Measurements from ENCODE around the gene AHRR. TPM values are rescaled to one million over a fixed set of nuclear protein-coding genes. Genes with fewer than 3 reads are reported as not detected.
"Not testable (repeated sequence)": the region's sequence is repeated elsewhere in the genome, so short reads cannot be mapped to it uniquely, and the experiment has no call there.

The AHRR gene
- total RNA-seq, 1 donor from 2014 or later: 1.4 TPM

DNA sequence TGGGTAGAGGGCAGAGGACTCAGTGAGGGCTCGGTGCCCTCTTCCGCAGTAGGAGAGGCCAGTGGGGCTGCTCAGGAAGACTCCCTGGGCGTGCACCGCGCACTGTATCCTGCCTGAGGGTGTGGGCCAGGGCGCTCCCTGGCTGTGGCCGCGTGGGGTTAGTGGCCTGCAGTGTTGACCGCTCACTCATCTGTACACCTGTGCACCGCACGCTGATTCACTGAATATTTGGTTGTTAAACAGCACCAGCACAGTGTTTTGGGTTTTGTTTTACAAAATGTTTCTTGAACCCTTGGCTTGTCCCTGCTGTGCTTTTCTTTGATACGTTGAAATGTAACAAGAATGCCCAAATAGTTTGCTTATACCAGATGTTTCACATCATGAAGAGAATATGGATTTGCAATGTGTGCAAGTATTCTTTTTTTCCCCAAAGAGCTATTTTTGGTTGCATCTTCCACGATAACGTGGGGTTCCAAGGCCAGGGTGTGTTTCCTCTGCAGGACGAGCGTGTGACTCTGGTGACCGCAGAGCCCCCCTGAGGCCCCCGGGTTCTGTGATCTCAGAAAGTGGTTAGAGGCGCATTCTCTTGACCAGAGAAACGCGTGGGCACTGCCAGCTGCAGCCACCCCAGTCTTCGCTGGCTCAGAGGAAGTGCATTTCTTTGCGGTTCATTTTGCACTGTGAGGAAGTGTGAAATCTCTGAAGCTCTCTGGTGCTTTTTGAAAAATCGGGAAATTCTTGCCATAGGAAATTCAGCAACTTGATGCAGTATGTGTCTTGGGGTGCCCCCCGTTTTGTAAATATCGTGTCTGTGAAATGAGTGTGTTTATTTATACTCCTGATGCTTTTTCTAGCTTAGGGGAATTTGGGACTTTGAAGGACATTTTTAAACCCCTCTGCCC, 46.9 kb downstream of the AHRR start:
- DNase-seq: no peak

DNA sequence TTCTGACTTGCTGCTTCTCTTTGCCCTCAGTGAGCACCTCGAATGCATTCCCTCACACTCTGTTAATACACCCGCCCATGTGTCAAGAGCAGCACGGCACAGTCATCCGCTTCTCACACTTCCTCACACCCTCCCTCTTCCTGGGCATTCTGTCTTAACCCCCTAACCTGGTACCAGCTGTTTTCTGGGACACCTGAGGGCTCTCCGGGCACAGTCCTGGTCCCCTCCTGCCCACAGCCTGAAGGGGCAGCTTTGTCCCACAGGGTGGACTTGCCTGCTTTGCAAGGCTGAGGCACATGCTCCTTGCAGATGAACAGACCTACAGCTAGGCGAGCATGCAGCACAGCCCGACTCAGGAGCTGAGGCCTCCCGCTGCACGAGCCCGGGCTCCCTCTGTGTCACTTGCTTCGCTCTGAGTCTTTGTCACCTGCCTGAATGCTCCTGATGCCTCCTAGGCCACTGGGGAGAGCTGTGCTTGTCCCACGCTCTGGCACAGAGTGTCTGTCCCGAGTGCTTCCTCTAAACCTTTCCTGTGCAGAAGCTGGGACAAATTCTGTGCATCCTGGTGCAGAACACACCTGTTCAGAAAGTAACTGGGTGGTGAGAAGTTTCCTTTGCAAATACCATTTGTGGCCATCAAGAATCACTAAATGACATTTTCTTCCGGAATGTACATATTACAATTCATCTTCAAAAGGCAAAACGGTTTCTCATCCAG, 47.8 kb downstream of the AHRR start:
- DNase-seq: no peak

DNA sequence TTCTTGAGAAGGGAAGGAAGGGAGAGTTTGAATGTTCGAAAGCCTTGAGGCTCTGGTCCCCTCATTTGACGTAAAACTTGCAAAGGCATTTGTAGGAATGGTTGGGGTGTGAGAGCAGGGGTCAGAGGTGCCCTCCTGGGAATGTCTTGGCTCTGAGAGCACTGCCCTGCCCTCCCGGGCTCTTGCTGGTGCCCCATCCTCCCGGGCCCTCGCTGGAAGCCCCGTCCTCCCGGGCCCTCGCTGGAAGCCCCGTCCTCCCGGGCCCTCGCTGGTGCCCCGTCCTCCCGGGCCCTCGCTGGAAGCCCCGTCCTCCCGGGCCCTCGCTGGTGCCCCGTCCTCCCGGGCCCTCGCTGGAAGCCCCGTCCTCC, 48.3 kb downstream of the AHRR start:
- not testable (repeated sequence) for DNase-seq

DNA sequence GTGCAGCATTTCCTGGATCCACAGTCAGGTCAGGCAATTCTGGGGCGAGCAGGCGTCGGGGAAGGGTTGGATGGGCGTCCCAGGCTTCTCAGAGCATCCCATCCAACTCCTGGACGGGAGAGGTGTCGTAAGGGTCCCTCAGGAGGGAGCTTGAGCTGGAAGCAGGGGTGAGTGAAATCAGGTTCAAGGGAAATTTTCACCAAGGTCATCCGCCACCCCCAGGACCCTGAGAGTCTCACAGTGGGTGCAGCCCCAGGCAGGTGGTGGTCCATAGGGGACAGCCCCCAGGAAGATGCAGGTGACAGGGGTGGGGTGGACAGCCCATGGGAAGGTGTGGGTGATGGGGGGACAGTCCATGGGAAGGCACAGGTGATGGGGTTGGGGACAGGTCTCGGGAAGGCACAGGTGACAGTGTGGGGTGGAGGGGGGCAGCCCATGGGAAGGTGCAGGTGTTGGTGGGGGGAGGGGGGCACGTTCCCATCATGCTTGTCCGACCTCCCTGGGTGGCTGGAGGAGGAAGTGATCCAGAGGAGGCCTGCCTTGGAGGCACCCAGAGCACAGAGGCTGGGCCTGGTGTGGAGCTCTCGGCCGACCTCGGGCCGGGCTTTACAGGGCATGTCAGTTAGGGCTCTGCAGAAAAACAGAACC, 48.9 kb downstream of the AHRR start:
- DNase-seq: no peak

DNA sequence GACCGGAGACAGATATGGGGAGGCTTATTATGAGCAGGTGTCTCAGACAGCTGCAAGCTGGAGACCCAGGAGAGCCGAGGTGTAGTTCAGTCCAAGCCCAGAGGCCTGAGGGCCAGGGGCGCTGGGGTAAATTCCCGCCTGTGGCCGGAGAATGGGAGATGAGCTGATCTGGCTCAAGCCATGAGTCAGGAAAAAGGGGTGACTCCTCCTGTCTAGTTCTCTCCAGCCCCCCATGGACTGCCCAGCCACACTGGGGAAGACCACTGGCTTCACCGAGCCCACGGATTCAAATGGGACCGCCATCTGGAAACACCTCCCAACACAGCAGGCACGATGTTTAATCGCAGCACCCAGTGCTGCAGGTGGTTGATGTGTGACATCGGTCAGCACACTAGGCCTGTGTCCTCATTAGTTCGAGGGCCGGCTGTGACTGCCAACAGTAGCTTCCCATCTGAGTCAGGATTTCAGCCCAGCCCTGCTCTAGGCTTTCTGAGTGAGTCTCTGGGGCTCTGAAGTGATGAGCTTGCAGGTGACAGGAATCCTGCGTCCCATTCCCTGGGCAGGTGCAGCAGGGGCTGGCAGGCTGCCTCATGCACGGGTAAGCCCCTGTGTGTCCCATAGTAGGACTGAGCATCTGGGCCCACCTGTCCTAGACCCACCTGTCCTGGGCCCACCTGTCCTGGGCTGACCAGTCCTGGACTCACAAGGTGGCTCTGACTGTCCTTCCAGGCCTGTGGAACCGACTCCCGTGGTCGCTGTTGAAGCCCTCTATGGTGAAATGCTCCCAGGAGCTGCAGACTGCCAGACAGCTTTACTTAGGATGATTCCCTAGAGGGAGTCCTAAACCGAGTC, 49.7 kb downstream of the AHRR start:
- DNase-seq: no peak

DNA sequence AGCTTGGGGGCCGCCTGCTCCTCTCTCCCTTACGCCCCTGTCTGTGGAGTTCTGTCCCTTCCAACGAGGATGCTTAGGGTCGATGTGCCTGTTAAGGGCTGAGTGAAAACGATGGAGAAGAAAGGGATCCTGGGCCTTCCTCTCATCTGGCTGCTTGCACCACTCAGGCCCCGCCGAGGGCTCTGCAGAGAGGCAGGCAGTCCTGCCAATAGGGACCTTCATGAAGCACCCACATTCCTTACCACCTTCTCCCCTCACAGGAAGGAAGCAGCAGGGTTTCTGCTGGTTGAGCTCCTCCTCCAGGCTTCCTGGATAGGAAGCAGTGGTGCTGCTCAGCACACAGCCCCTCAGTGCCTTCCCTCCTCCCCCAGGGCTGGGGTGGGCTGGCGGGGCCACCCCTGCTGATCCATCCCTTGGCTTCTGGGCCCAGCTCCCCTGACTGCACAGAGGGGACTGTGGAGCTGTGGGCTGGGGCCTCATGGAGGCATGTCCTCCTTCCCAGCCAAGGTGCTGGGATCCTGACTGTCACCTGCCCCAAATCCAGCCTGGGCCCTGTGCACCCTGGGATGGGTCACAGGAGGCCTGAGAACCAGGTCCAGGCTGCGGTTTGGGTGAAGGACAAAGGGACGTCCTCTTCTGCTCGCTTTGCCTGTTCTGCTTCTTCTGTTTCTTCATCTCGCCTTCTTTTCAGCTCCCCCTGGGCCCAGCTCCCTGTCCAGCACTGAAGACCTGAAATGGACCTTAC, 50.5 kb downstream of the AHRR start:
- DNase-seq: no peak

DNA sequence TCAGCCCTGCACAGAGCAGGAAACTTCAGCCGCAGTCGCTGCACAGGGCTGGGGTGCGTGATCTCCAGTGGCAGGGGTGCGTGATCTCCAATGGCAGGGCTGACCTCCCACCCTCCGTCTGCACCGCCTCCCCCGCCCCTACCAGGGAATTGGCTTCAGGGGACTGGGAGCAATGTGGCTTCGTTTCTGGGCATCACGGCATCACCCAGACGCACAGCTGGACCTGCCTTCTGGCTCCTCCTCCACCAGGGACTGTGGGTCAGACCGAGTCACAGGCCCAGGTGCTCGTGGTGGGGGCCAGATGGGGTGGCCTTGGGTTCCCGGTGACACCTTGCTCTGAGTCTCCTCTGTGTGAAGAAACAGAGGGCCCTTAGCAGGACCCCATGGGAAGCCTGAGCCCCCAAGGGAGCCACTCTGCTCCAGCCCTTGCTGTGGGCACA, 51.1 kb downstream of the AHRR start:
- DNase-seq: no peak

DNA sequence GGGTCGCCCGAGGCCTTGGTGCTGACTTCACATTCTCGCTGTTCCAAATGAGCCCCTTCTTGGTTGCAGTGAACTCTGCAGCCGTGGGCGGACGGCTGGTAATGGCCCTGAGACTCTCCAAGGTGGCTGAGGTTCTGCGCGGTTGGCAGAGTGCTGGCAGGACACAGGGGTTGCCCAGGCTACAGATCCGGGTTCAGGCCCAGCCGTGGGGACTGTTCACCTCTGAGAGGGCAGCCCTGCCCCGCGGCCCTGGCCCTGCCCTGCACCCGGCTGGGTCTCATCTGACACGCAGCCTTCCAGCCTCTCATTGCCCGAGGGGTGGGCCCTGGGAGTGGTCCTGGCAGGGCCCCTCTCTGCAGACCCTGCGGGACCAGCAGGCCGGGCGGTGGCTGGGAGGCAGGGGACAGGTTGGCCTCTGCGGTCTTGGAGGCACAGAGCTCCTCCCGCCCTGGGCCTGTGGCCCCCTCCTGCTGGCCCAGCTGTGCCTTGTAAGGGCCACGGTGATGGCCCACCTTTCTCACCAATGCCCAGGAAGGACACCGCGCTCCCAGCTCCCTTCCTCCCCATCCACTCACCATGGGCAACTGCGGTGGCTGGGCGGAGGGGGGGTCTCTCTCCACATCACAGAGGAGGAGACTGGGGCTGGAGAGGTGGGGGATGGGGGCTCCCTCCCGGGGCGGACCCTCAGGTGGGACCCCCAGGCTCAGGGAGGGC, 51.6 kb downstream of the AHRR start:
- no peak for DNase-seq

DNA sequence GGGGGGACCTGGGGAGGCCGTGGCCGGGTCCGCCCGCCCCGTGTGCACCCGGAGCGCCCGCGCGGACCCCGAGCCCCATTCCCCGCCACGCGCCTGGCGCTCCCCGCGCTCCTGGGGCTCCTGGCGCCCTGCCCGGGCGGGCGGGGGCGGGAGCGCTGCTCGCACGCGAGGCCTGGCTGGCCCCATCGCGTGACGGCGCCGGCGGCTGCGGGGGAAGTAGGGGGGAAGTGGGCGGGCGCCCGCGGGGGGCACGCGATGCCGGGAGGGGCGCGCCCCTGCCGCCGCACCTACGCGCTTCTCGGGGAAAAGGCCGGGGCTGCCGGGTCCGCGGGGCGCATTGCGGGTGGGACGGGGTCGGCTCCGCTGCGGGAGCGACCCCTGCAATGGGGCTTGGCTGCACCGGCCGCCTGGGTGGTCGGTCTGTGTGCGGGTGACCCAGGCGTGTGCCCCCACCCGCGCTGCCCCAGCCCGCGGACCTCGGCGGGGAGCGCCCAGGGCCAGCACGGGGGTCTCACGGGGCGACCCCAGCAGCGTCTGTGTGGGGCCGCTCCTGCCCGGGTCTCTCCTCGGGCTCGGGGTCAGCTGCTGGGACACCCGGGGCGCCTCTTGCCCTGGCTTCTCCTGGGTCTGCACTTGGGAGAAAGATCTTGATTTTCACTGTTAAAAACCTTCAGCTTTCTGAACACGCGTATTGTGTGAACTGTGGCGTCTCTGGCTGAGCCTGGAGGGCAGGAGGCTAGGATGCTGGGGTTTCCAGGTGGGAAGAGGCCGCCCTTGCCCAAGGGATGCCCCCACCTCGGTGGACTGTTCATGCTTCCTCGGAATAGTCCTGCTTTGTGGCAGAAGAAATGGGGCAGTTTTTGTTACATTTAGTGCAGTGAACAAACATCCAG, 52.4 kb downstream of the AHRR start:
- DNase-seq: no peak

DNA sequence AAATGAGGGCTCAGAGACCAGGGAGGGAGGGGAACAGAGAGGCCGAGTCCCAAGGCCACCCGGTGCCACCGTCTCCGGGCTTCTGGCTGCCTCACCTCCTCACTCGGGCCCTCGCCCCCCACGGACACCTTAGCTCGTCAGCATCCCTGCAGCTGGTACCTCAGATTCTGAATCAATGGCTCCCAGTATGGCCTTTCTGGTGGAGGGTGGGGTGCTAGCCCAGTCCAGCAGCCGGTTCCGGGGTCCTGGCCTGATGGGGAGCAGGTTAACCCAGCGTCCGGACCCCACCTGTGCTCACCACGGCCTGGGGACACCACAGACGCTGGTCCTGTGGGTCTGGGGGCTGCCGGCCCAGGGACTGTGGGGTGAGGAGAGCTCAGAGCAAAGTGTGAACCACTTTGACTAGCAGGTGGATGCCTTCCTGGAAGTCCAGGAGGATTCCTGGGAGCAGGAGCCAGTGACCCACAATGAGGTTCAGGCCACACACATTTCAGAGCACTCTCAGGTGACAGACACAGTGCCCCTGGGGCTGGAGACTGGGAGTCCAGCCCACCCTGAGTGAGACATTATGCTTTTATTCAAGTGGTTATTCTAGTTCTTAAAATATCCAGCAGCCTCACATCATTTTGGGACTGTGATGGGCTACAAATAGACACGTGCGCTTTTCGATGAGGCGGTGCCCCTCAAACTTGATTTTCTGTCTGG, 53.3 kb downstream of the AHRR start:
- no peak for DNase-seq

DNA sequence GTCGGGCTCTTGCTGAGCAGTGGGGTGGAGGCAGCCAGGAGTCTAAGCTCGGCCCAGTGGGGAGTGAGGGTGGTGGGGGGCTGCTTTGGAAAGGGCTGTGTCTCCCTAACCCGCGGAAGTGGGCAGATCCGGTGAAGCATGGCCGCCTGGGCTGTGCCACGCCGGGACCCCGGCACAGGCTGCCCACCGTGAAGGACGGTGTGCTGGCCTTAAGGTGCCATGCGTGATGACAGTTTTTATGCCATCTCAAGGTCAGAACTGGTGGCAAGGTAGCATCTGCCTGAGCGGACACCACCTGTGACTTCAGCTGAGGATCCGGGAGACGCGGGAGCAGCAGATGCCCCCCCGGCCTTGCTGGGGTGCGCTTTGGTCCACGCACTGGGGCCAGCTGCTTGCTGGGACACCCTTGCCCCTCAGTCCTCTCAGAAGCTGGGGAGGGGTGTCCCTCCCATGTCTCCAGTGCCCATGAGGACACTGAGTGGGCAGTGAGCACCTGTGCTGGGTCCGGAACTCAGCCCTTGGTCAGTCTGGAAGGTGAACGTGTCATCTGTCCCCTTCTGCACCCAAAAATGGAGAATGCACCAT, 53.9 kb downstream of the AHRR start:
- no peak for DNase-seq

DNA sequence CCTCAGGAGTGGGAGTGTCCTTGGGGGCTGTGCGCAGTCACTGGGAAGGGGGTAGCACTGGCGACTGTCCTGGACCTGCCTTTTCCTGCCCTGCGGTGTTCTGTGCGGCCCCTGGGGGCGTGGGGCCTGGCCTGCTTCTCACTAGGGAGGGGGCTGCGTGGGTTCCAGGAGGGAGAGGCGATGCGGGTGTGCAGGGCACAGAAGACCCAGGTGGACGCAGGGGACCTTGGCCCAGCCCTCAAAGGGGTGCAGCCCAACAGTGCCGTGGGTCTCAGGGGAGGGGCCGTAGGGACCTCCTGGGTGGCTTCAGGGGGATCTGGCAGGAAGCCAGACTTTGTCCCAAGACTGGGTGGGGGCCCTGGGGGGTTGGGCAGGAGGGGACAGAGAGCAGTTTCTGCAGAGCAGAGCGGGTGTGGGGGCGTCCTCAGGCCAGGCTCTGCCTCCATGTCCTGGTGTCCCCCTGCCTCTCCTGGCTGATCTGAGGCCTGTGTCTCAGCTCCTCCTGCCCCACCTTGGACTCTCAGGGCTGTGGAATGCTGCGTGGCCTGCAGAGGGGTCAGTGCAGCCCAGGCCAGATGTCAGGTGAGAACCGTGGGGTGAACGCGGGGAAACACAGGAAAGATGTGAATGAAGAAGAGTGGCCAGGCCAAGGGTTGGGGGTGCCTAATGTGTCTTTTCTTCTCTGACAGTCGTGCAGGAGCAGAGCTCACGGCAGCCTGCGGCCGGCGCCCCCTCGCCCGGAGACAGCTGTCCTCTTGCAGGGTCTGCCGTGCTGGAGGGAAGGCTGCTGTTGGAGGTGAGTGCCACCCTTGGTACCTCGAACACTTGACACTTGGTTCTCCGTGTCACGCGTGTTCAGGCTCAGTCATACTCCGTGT, 54.6 kb downstream of the AHRR start:
- DNase-seq: no peak

DNA sequence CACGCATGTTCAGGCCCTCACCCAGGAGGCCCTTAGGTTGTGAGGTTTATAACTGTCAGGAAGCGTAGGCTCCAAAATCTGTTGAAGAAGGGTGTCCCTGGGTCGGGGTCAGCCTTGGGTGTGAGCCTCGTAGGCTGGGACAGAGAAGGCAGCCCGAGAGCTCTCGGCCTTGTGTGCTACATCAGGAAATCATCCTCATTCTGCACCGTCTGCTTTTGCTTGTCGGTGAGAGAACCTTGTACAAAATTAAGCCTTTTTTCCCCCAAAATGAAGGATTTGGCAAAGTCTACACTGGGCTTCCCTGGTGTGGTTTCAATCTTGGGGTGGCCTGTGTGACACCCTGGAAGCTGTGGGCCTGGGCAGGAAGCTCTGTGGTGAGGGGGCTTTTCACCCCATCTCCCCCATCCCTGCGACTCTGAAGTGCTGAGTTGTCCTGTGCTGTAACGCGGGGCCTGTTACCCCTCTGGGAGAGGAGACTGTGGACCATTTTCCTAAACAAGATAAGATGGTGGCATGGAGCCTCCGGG, 55.3 kb downstream of the AHRR start:
- DNase-seq: no peak

DNA sequence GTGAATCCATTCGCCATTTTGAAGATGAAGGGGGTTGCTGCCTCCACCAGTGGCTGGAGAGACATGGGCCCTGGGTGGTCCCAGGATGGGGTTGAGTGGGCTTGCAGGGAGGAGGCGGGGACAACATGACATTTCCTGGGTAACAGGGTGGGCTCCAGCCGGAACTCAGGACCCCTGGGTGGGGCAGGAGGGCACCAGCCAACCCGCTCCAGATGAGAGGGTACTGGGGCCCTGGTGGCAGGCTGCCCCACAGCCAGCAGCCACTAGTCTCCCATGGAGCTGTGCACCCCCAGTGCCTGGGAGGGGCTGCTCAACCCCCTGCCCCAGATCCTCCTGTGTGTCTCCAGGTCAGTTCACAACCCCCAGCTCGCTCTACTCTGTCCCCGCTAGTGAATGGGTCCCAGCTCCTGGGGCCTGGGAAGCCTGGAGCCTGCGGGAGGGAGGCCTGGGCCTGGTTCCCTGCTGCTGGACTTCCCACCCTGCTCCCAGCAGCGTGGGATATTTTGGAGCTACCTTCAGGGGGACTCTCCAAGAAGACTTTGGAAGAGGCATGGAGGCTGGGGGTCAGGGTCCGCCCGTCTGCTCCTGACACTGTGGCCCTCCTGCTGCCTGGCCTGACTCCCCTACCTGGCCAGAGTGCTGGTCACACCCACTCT, 55.9 kb downstream of the AHRR start:
- DNase-seq: no peak

DNA sequence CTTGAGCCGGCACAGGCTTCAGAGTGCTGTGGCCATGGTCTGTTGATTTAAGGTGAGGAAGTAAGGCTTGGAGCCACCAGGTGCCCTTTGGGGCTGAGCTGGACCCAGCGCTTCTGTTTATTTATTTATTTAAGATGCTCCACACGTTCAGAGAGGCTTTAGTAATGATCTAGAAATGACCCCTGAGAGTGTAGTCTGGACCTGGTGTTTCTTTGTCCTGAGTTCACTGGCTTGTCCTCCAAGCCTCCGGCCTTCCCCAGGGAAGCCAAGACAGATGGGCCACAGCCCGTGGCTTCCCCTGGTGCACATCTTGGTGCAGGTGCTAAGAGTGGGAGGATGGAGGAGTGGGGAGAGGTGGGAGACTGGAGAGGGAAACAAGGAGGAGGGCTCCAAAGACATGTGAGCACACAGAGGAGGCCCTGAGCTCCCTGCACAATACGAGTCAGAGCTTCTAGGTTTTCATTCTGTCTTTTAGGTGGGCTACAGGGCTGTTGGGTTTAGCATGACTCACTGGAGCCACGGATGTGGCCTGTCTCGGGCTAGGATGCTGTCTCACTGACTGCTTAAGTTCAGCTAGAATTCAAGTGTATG, 56.9 kb downstream of the AHRR start:
- DNase-seq: no peak

DNA sequence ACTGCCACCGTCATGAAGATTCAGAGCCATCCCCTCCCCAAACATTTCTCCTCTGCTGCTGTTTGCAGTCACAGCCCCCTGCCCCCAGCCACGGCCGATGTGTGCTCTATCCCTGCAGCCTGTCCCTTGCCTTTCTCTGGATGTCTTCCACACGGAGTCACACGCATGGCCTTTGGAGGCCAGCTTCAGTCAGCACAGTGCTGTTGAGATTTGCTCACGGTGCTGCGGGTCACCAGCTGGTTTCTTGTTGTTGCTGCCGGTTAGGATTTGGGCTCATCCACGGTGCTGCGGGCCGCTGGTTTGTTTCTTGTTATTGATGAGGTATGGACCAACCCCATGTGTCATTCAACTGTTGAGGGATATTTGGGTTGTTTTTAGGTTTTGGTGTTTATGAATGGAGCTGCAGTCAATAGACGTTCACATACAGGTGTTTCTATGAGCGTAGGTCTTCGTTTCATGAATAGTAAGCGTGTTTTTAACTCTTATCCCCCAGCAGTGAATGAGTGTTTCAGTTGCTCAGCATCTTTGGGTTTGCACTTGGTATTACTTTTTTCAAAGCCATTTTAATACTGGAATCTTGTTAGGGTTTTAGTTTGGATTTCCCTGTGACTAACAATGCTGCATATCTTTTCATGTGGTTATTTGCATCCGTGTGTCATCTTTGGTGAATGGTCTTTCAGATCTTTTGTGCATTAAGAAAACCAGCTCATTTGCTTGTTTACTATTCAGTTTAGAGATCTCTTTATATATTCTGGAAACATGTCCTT, 57.6 kb downstream of the AHRR start:
- DNase-seq: no peak

Measured in occipital lobe (tissue), 2 donors.